GM12801 (cell line): ENCODE data around the gene PCSK6.

Experiments
- CTCF ChIP-seq: IDR thresholded peaks from one replicate; pipeline ENCODE4 v1.5.1; 2011; ENCODE audit warnings: control low read depth; ENCODE audit not compliant: insufficient read length; ENCODE audit errors: extremely low read depth

PCSK6 gene

GRCh38 chr15:101459579-101460300, 29.8 kb downstream of the PCSK6 start:
- no peak for TF ChIP-seq CTCF

GRCh38 chr15:101458908-101459578, 30.5 kb downstream of the PCSK6 start:
- no peak for TF ChIP-seq CTCF

- no peak for TF ChIP-seq CTCF
Measured at GRCh38 chr15:101458158-101458900, 31.2 kb downstream of the PCSK6 start.

GRCh38 chr15:101457696-101458095, 31.8 kb downstream of the PCSK6 start:
- TF ChIP-seq CTCF, result no peak

GRCh38 chr15:101456057-101456739, 33.3 kb downstream of the PCSK6 start:
- no peak for TF ChIP-seq CTCF

DNA sequence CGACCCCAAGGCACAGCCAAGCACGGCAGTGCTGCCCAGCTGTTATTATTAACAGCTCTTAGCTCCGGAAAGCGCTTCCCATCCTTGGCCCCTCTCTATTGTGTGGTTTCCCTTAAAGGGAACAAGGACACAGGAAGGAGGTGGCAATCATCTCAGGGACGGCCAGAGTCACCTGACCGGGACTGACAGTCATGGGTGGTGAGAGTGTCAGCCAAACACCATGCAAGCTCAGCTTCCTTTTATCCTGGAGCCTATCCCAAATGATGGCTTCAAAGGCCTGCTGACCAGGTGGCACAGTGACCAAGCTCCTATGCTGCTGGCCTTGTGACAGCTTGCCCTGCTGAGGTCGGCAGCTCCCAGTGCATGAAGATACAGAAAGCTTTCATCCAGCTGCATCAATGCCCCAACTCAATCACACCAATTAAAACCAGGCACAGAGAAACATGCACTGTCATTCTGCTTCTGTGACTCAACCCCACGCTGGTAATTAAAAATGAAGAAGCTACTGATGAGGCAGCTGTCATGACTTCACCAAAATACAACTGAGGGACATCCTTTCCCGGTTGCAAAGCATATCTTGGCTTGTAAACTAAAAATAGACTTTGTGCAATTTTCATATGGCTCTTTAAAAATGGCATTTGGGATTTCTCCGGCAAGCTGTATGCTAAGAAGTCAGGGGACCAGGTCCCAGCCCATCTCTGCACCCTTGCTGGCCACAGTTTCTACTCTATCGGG, 34.0 kb downstream of the PCSK6 start:
- no peak for TF ChIP-seq CTCF
